GM18526 (cell line): ENCODE measurements around the gene GIPC3.

Source experiments
- POLR2A ChIP-seq: IDR thresholded peaks from 3 replicates; pipeline ENCODE4 v1.6.1; 2011; ENCODE audit not compliant: insufficient read length; ENCODE audit errors: extremely low read depth

Gene GIPC3

DNA sequence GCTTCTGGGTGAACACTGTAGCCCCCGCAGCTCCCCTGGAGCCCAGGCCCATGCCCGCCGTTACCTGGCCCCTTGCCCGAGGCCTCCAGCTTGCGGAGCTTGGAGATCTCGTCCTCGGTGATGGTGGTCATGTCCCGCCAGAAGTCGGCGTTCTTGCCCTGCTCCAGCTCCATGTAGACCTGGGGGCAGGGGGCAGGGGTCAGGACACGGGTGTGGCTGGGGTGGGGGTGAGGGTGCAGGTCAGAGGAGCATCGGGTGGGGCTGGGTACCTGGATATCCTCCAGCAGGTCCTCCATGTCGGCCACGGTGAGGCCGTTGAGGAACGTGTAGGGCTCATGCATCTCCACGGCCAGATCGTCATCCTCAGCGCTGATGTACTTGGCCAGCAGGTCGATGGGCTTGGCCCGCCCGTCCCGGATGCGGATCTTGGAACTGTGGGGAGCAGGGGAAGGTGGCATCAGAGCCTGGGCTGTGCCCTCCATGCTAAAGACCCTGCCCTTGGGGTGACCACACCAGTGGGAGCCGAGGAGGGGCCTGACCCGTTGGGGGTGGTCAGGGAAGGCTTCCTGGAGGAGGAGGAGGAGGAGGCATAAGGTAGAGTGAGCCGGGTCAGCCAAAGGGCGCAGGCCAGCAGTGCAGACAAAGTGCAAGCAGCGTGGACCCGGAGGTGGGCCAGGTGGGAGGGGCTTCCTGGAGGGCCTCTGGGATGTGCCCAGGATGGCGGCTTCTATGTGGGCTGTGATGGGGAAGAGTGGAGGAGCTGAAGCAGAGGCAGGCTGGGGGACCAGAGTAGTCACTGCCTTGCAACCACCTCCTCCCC is 33.7 kb downstream of the GIPC3 start:
- TF ChIP-seq POLR2A: no peak

- no peak for TF ChIP-seq POLR2A
Observed at GRCh38 chr19:3619631-3620012, 34.3 kb downstream of the GIPC3 start.

DNA sequence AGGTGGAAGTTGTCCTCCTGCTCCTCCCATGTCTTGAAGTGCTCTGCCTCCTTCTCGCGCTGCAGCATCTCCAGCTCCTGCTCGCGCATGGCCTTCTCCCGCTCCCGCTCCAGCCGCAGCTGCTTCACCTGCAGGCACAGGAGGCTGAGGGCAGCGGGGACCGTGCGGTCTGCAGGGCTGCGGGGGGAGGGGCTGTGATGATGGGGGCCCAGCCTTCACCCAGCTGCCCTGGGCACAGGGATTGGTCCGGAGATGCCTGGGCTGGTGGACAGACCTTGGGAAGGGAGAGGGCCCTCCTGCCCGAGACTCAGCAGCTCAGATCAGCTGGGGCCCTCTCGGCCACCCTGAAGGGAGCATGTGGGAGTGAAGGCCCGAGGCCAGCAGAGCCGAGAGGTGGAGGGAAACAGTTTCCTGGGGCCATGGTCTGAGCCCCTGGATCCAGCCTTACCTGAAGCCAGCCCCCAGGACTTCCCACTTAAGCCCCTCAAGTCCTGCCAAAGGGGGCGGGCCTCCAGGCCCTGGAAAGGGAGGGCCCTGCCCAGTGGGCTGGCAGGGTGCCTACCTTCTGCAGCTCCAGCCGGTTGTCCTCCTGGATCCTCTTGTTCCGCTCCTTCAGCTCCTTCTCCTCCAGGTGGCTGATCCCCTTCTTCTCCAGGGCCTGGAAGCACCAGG is 35.0 kb downstream of the GIPC3 start:
- no peak for TF ChIP-seq POLR2A

GRCh38 chr19:3620817-3621547 is 35.7 kb downstream of the GIPC3 start:
- TF ChIP-seq POLR2A: no peak

- TF ChIP-seq POLR2A: no peak
Observed at GRCh38 chr19:3621689-3622088, 36.4 kb downstream of the GIPC3 start.

DNA sequence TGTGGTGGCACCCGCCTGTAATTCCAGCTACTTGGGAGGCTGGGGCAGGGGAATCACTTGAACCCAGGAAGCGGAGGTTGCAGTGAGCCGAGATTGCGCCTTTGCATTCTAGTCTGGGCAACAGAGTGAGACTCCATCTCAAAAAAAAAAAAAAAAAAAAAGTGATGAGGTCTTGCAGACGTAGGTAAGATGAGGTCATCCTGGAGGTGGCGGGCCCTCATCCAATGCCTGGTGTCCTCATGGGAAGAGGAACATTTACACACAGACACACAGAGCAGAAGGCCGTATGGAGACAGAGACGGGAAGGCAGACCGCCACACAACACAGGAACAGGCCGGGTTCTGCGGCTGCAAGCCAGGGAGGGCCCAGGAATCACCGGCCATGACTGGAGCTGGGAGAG is 36.9 kb downstream of the GIPC3 start:
- TF ChIP-seq POLR2A: no peak

- no peak for TF ChIP-seq POLR2A
Observed at GRCh38 chr19:3623716-3624115, 38.4 kb downstream of the GIPC3 start.

DNA sequence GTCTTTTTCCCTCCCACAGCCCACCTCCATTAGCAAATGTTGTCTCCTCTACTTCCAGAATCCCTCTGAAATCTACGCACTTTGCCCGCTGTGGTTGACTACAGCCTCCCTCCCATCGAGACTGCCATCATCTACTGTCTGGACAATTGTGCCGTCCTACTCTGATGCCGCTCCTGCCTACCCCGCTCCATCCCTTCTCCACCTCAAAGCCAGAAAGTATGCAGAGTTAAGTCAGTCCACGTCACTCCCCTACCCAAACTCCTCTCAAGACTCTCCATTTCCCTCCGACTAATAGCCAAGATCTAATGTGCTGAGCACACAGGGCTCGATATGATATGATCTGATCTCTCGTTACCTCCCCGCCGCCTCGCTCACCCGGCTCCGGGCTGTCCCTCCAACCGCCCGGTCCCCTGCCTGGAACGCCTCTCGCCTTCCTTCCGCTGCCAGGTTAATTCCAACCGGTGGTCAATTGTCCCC is 40.8 kb downstream of the GIPC3 start:
- TF ChIP-seq POLR2A: no peak

DNA sequence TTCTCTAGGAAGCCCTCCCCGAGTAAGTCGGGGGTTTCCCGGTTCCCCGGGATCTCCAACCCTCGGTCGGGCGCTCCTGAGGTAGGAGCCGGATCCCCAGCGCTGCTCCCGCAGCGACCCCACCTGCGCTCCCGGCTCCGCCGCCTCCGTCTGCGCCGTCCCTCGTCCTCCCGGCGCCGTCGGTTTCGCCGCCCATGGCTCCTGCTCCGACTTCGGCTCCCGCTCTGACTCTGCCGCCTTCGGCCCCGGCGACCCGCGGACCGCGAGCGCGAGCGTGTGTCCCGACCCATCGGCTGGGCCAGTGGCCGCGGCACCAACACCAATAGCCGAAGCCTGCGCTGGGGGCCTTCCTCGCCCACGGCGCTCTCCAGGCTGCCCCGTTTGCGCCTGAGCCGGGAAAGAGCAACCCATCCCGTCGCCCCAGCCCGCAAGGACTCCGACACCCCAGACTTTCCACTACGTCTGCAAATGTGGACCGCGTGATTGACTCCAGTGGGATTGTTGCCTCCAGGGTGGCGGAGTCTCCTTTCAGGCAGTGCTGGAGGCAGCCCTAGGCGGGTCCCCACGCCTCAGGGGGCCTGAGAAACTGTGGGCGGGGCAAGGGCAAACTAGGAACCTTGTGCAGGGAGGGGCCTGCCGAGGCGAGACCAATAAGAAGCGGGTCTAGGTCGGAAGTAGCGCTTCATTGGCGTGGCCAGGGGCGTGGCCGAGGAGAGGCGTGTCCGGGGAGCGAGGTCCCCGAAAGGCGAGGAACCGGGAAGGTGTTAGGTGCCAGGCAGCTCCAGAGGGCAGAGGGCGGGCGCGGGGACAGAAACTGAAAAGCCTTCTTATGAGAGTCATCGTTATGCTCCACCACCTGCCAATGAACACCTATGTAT is 41.4 kb downstream of the GIPC3 start, which contains the start of gene CACTIN:
CACTIN (minus strand) TSS at position 318 of the 878 bp plus-strand sequence; CDS start at position 290, 28 bp downstream.
- peak; percentile 93 for TF ChIP-seq POLR2A

DNA sequence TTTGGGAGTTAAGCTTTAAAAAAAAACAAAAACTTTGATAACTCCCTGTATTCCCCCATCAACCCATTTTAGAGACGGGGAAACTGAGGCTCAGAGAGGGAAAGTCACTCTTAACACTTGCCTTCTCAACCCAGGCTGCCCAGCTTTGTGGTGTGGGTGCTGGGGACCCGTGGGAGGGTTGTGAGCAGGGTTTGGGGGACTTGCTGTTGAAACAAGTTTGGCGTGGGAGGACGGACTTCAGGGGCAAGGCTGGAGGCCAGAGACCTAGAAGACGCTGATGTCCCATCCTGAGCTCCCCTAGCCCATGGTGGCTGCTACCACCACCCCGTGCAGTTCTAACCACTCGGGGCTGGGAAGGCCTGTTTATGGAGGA is 42.1 kb downstream of the GIPC3 start:
- TF ChIP-seq POLR2A: no peak

GRCh38 chr19:3631053-3631861 is 46.0 kb downstream of the GIPC3 start:
- no peak for TF ChIP-seq POLR2A

DNA sequence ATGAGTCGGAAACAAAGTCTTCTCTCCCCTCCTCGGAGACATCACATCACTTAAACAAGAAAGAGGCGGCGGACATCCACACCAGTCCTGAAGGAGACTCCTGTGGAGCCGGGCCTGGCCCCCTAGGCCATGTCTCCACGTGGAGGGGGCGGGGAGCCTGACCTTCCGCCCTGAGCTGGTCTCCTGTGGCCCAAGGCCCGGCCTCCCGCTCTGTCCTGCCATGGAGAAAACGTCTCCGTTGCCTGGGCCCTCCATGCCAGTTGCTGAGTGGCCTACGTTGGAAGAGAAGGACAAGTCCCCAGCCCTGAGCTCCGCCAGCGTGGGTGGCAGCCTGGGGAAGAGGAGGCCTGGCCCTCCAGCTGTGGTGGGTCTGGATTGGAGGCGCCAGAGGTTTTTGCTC is 46.8 kb downstream of the GIPC3 start:
- no peak for TF ChIP-seq POLR2A

DNA sequence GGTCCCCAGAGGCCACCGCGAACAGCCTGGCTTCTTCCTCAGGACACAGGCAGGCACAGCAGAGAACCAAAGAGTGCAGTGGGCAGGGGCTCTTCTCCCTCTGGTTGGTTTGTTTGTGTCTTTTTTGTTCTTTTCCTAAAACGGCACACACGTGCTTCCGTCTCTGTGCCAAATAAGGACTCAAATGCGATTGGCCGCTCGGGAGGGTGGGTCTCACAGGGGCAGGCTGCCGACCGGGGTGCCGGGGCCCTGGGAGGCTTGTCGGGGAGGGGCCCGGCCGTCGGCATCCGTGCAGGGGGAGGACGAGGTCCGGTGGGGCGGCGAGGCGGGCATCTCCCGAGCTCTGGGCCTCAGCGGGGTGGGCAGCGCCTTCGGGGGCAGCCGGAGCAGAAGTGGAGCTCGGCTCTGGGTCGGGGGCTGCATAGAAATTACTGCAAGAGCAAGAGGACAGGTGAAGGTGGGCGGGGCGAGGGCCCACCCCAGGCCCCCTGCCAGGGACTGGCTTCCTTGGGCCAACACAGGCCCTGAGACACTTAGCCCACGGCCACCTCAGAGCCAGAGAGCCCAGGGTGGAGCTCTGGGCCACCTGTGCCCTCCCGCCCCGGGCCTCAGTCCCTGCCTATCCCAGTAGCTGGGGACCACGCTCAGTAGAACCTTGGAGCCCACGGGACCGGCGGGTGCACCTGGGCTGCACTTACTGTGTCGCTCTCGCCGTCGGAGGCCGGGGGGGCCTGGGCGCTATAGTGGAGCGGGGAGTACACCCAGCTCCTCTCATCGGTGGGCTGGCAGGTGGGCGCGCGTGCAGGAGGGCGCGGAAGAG is 47.7 kb downstream of the GIPC3 start:
- TF ChIP-seq POLR2A: no peak
